GM21515 (cell line): ENCODE data around the gene SPESP1.
"Not testable (repeated sequence)": the region's sequence is repeated elsewhere in the genome, so short reads cannot be mapped to it uniquely, and the experiment has no call there.

Experiments
- ATAC-seq: cut with Tn5 transposase; IDR thresholded peaks from one replicate; pipeline ENCODE4 v1.9.1; 2021; ENCODE audit not compliant: unreplicated experiment

Gene SPESP1

GRCh38 chr15:68962465-68962864 is 32.1 kb downstream of the SPESP1 start:
- no peak for ATAC-seq

GRCh38 chr15:68963719-68964118 is 33.4 kb downstream of the SPESP1 start:
- not testable (repeated sequence) for ATAC-seq

GRCh38 chr15:68966996-68967395 is 36.7 kb downstream of the SPESP1 start:
- ATAC-seq: no peak

GRCh38 chr15:68967948-68968347 is 37.6 kb downstream of the SPESP1 start:
- ATAC-seq: no peak

GRCh38 chr15:68969298-68969697 is 39.0 kb downstream of the SPESP1 start:
- no peak for ATAC-seq

DNA sequence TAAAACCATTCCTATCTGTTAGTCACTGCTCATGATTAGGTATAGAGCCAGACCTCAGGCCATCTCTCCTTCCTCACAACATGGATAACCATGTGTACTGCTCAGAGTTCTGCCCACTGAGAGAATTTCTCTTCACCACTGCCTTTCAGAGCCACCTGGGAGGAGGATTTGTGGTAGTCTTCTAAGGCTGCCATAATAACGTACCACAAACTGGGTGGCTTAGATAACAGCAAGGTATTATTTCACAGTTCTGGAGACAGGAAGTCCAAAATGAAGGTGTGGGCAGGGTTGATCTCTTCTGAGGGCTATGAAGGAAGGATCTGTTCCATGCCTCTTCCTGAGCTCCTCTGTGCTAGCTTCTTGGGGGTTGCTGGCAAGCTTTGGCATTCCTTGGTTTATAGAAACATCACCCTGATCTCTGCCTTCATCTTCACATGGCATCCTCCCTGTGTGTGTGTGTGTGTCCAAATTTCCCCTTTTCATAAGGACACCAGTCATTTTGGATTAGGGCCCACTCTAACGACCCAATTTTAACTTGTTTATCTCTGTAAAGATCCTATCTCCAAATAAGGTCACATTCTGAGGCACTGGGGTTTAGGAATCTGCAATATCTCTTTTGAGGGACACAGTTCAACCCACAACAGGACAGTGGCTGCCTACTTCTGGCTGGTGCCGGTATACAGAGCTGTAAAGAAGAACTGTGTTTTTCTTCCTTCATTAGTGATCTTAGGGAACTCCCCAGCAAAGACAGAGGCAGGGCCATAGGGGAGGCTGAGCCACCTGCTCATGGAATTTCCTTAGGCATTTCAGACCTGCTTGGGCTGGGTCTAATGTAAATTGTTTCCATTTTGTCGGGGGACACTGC is 42.1 kb downstream of the SPESP1 start:
- ATAC-seq: no peak

GRCh38 chr15:68975651-68976160 is 45.4 kb downstream of the SPESP1 start:
- ATAC-seq: not testable (repeated sequence)

DNA sequence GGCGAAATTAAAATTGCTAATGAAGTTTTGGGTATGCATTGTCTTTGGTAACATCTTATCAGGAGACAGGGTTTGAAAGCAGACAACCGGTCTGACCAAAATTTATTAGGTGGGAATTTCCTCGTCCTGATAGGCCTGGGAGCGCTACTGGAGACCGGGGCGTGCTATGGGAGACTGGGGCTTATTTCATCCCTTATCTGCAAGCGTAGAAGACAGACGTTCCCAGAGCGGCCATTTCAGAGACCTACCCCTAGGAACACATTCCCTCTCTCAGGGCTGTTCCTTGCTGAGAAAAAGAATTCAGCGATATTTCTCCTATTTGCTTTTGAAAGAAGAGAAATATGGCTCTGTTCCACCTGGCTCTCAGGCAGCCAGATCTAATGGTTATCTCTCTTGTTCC is 47.1 kb downstream of the SPESP1 start:
- not testable (repeated sequence) for ATAC-seq

DNA sequence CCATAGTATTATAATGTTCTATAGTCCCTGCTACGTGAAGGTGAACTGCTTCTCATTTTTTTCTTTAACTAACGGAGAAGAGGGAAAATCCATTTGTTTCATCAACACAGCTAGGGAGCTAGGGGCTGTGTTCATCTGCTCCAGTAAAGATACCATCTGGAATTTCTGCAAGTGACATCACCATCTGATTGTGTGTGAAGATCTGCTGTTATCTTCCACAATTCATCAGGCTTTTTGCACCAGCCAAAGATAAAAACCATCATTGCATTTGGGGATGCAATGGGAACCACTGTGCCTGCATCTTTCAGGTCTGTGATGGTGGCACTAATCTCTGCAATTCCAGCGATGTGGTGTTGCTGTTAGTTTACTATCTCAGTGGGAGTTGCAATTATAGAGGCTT is 48.7 kb downstream of the SPESP1 start:
- no peak for ATAC-seq

DNA sequence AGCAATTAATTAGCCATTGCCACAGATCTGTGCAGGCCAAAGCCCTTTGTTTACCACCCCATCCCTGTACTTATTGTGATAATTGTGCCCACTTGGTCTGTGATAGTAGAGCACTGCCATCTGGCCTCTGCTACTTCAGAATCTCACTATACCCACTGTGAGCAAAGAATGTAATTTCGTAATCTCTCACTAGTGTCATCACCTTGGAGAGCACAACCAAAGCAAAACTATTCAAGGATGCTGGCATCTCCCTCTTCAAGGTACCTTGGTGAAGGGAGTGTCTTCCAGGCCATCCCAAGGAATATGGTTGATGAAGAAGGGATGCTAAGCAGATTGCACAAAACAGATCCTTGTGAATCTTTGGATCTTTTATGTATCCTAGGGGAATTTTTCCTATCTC is 49.5 kb downstream of the SPESP1 start:
- ATAC-seq: no peak

- no peak for ATAC-seq
Measured at GRCh38 chr15:68980786-68981185, 50.5 kb downstream of the SPESP1 start.

- no peak for ATAC-seq
Measured at GRCh38 chr15:68981941-68982340, 51.6 kb downstream of the SPESP1 start.

DNA sequence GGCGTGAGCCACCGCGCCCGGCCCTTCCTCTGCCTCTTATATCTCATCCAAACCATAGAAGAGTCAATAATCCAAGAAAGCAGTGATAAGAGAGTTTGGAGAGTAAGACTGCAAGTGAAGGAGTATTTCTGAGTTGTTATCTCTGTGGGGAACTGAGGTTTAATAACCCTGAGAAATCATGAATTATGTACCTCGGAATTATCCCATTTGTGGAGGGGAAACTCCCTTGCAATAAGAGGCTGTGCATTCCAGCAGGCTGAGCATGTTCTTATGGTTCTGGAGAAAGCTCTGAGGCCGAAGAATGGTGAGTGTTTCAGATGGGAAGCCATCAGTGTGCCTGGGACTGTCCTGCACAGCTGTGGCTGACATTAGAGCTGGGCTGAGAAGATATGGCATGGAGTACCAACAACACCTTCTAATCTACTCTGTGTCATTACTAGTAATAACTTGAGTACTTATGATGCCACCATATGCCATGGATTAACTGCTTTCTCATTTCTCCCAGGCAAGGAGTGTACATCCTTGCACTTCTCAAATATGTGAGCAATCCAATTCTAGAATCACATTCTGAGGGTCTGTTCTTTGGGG is 52.7 kb downstream of the SPESP1 start:
- ATAC-seq: no peak

- no peak for ATAC-seq
Measured at GRCh38 chr15:68983961-68984481, 53.7 kb downstream of the SPESP1 start.

- no peak for ATAC-seq
Measured at GRCh38 chr15:68984586-68984985, 54.3 kb downstream of the SPESP1 start.

DNA sequence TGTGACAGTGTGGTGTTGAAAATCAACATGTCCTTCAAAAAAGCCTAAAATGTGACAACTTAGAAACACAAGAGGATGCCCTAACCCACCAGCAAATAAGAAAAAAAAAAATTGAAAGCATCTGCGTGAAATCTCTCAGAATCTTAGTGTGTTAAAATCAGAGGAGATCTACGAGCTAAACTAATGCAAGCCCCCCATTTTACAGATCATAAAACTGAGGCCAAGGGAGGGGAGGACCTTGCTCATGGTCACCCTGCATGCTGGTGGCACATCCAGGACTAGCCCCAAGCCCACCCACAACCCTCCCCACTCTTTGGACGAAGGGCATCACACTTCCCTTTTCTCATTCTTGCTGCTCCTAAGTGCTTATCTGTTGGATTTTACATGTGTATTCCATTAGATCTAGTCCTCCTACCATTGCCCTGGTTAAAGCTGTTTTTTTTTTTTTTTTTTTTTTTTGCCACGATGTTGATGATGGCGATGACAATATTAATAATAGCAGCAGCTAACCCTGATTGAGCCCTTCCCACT is 55.1 kb downstream of the SPESP1 start:
- no peak for ATAC-seq

DNA sequence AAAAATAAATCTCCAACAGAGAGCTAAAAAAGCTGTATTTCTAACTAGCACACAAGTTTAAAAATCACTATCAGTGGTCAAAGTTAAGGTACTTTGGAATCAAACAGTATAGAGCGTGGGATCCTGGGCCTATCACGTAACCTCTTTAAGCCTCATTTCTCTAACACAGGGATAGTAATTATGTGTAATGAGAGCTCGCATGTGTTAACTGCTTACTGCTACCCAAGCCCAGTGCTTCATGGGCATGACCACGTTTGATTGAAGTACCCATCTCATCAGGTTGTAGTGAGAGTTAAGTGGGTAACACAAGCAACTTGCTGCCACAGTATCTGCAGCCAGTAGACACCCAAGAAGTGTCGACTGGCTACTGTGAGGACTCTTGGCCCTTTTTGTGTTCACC is 56.0 kb downstream of the SPESP1 start:
- no peak for ATAC-seq

- no peak for ATAC-seq
Measured at GRCh38 chr15:68987120-68987519, 56.8 kb downstream of the SPESP1 start.

GRCh38 chr15:68987676-68988075 is 57.4 kb downstream of the SPESP1 start:
- ATAC-seq: no peak

- ATAC-seq: no peak
Measured at GRCh38 chr15:68989541-68990230, 59.4 kb downstream of the SPESP1 start.
